Measurements from ENCODE around the gene HNRNPA0.

DNA sequence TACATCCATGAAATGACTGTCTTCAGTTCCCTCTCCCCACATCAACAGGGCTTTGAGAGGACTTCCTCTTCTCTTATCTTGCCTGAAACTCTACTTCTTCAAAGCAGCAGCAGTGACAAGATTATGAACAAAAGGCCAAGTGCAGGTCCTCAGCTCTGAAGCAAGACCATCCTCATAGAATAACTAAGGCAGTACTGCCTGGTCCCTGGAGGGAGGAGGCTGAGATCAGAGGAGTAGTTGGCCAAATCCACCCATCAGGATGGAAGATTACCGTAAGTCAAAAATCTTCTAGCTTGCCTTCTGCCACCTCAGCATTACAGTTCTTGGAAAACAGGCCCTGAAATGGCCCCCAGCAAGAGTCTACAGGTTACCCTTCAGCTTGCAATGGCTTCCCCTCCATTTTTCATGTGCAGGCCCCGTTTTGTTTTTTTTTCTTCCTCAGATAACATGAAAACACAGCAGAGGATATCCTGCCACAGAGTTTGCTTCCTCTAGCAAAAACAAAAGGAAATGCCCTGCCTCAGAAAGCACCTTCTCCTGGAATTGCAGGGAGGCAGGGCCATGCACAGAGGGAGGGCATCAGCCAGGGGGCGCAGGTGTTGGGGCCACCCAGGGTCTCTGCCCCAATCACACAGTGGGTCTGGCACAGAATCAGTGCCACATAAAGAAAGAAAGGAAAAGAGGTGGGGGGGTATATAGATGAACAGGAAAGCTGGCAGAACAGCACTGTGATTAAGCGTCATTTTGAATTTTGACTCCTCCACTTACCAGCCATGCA is 58.3 kb downstream of the HNRNPA0 start:
- TF ChIP-seq YY1 (IDR thresholded peaks at IDR 0.05; ENCODE audit: low read depth), result no peak
- TF ChIP-seq, protein P1, sequence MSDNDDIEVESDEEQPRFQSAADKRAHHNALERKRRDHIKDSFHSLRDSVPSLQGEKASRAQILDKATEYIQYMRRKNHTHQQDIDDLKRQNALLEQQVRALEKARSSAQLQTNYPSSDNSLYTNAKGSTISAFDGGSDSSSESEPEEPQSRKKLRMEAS (IDR thresholded peaks at IDR 0.05), result no peak
- no peak for TF ChIP-seq TAF1 (IDR thresholded peaks at IDR 0.05; ENCODE audit: low read depth)
- TF ChIP-seq EP300 (IDR thresholded peaks at IDR 0.05; ENCODE audit: borderline replicate concordance), result no peak
- TF ChIP-seq CEBPB (IDR thresholded peaks at IDR 0.05), result no peak
- TF ChIP-seq FOXM1 (IDR thresholded peaks at IDR 0.05; ENCODE audit: borderline replicate concordance, low read depth), result no peak
- TF ChIP-seq EGR1 (IDR thresholded peaks at IDR 0.05), result no peak
- TF ChIP-seq ZBTB7A (IDR thresholded peaks at IDR 0.05; ENCODE audit: low read depth), result no peak
- no peak for TF ChIP-seq RAD21 (IDR thresholded peaks at IDR 0.05; ENCODE audit: low read depth)
- no peak for TF ChIP-seq NFIC (IDR thresholded peaks at IDR 0.05)
- TF ChIP-seq, protein P2, sequence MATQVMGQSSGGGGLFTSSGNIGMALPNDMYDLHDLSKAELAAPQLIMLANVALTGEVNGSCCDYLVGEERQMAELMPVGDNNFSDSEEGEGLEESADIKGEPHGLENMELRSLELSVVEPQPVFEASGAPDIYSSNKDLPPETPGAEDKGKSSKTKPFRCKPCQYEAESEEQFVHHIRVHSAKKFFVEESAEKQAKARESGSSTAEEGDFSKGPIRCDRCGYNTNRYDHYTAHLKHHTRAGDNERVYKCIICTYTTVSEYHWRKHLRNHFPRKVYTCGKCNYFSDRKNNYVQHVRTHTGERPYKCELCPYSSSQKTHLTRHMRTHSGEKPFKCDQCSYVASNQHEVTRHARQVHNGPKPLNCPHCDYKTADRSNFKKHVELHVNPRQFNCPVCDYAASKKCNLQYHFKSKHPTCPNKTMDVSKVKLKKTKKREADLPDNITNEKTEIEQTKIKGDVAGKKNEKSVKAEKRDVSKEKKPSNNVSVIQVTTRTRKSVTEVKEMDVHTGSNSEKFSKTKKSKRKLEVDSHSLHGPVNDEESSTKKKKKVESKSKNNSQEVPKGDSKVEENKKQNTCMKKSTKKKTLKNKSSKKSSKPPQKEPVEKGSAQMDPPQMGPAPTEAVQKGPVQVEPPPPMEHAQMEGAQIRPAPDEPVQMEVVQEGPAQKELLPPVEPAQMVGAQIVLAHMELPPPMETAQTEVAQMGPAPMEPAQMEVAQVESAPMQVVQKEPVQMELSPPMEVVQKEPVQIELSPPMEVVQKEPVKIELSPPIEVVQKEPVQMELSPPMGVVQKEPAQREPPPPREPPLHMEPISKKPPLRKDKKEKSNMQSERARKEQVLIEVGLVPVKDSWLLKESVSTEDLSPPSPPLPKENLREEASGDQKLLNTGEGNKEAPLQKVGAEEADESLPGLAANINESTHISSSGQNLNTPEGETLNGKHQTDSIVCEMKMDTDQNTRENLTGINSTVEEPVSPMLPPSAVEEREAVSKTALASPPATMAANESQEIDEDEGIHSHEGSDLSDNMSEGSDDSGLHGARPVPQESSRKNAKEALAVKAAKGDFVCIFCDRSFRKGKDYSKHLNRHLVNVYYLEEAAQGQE (IDR thresholded peaks at IDR 0.05; ENCODE audit: low read depth), result no peak
